GM18909 (cell line): ENCODE data around the gene ECM2.

Source experiments
- ATAC-seq: cut with Tn5 transposase; IDR thresholded peaks from one replicate; pipeline ENCODE4 v1.9.1; 2021; ENCODE audit warnings: mild to moderate bottlenecking; ENCODE audit not compliant: unreplicated experiment, poor library complexity

The ECM2 gene

GRCh38 chr9:92503156-92503555, 32.6 kb downstream of the ECM2 start:
- ATAC-seq, result no peak

- ATAC-seq, result no peak
Observed at GRCh38 chr9:92501671-92502393, 34.0 kb downstream of the ECM2 start.

- no peak for ATAC-seq
Observed at GRCh38 chr9:92500725-92501124, 35.1 kb downstream of the ECM2 start.

DNA sequence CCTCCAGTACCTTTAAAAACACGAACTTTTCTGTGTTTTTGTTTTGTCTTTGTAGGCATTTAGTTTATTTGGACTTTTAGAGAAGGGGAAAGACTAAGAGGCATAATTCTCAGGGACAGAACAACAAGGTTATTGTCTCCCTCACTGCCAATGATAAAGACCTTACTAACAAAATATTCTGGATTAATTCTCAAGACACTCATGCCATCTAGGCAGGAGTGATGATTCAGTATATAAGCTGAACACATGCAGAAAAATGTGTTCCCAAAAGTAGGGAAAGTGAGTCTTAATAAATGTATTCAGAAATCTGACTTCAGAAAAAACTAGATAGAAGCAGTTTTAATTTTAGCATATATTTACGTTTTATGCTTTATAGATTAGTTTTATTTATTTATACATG, 36.1 kb downstream of the ECM2 start:
- ATAC-seq, result no peak

DNA sequence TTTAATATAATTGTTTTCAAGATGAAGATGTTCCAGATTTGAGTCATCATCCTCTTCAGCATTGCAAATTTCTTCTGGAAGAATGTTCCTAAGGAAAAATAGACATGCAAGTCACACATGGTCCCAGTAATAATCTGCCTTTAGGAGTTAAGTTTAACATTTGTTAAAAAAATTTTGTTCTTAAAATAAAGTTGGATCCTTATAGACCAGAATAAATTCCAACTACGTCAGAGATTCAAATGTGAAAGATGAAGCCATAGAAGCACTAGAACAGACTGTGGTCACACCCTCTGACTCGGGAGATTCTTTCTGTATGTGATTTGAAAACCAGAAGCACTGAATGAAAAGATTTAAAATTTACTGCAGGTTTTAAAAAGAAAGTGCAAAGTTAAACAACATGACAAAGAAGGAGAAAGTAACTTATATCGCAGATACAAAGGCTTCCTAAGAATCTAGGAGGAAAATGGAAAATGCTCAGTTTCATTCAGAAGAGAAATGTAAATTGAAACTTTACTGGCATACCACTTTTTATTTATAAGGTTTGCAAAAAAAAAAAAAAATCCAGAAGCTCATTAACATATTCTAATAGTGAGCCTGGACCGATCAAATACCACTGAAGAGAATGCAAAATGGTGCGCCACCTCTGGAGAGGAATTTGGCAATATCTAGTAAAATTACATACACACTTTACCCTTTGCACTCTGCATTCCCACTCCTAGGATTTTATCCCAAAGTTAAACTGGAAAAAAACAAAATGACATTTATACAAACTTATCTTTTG, 39.2 kb downstream of the ECM2 start:
- ATAC-seq, result no peak

DNA sequence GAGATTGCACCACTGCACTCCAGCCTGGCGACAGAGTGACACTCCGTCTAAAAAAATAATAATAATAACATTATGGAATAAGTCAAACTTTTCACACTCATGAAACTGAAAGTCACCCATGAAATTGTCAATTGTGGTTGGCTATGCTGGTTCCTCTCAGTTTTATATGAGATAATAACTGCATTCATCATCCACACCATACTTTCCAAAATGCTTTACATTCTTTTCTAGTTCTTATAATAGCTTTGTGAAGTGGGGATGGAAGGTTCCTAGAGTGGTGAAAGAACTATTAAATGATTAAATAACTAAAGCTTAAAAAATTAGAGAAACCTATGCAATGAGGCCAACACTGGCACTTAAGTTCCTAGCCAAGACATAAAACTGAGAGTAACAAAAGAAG, 40.9 kb downstream of the ECM2 start:
- no peak for ATAC-seq

DNA sequence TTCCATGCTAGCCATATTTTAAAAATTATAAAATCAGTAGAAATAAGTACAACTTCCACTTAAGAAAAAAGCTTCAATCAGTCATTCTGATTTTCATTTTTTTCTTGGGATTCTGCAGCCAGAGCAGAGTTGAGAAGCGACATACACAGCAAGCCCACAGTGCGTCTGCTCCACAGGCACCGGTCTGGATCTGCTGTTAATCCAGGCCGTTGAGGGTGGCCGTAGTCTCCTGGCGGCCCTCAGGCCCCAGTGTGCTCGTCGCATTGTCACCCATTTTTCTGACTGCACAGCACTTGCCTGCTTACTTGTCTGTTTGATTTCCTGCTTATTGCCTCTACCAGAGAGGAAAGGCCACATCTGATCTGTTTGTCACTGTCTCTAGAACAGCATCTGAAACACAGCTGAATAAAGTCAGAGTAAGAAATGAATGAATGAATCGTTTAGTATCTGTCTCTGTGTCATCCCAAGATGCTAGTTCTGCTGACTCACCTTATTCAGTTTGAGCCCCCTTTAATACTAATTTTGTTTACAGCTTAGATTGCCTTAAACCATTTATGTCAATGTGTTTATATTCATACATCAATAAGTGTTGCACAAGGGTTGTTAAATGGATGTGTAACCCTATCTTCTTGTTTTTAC, 41.9 kb downstream of the ECM2 start:
- ATAC-seq, result no peak

DNA sequence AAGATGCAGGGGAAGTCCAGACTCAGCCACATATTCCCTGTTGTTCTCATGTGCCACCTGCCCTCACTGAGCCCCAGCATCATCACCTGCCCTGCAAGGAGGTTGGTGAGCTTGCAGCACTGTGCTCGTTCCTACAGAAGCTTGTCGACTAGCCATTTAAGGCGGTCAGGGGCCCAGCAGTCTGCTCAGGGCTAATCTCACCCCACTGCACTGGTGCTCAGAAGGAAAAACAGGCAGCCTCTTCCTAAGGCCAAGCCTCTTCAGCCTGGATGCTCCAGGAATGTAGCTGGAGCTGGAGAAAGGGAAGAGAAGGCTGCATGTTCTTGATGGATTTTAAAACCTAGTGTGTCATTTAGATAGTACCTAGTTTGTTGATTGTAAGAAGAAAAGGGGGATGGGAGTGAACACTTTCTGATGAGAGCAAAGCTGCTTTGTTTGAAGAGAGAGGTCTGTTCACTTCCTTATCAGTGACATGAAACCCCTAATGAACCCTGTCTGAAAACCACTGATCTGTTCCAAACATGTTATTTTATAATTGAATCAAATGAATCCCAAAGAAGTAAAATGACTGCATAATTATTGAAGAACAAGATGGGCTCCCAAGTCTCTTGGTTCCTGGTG, 42.9 kb downstream of the ECM2 start:
- ATAC-seq, result no peak

DNA sequence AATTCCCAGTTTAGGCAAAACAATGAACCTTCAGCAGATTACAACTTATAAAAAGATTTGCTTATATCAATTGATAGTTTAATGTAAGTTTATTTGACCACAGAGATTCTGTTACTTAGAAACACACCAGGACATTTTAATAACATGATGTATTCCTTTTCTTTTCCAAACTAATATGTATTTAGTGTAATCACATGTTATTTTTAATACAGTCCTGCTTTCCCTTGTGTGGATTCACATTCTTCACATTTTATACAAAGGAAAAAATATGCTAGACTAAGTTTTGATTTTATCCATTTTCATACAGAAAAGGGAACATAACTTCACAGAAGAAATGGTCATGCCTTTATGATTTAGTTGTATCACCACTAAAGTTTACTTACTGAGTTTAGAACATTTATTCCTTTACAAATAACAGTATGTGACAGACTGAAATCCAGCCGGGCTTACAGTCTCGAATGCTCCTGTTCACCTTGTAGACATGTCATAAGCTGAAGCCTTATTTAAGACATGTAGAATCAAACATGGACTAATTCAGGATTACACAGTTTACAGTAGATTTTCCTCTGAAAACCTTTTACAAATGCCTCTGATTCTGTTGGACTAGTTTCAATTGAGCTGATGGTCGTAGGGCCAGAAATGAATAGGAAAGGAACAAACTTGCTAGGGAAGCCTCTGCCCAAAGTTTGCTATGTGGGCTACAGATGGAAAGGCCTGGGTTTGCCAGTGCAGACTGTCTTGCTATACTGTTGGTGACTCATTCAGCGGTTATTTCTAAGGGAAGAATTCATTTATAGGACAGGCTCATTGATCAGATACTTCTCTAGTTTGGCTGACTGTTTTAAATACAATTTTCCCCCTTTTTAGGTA, 46.9 kb downstream of the ECM2 start:
- ATAC-seq, result no peak

GRCh38 chr9:92486371-92486770, 49.4 kb downstream of the ECM2 start:
- no peak for ATAC-seq

DNA sequence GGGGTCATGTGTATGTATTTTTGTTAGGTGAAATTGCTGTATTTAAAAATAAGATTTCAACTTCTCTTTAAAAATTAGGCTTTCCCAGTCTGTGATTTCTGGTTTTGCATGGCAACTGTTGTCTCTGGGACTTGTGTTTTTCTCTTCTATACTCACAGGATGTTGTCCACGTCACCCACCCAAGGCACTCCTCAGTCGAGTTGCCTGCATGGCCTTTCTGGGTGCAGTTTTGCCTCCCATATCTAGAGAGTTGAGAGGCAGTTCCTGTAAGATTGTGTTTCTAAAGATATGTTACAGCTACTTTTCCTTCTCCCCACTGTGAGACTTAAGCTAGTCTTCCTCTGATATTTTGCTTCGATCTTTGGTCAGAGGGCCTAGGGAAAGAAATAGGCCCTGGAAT, 51.2 kb downstream of the ECM2 start:
- ATAC-seq, result no peak

DNA sequence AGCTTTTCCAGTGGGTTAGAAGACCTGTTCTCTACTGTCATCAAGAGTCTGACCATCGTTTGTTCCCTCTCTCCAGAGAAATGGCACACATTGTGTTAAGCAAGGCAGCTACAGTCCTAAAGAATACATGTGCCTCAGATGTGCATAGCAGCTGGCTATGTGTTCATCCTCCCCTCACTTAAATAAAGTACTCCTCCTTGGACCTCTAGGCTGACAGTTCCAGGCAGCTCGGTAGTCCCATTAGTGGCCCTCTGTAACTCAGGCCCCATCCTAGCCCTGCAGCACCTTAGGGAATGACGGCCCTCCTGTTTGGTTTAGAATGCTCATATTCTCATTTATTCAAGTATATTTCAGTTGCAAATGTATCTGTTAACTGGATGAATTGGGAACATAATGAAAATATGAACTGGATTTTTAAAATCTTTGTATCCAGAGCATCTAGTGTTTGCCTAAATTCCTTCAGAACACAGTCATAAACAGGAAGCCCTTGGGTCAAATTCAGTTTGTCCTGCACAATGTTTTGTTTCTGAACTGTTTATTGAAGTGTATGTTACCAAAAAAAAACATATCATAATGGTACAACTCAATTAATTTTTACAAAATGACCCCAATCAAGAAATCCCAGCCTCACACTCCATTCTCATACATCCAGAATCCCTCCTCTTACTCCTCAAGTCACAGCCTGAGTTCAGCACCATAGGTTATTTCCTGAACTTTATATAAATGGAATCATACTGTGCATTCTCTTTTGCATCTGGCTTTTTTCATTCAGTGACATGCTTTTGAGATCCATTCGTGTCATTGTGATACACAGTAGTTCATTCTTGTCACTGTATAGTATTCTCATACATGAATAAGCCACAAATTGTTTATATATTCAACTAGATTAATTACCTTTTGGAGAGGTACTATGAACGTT, 51.9 kb downstream of the ECM2 start:
- no peak for ATAC-seq

DNA sequence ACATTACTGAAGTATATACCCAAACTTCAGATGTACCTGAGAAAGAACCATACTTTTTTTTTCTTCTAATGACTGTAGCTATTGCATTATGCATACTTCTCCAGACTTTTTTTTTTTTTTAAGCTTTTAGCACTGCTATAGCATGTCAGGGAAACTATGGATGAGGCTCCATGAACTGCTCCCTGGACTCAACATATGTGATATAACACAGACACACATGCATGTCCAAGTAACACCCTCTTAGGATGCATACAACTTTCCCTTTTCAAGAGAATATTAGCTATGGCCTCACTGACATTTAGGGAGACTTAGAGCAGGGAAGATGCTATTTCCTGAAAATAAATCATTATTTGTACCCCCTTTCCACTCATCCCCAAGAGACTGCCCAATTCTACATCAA, 53.0 kb downstream of the ECM2 start:
- no peak for ATAC-seq

GRCh38 chr9:92482329-92482728, 53.5 kb downstream of the ECM2 start, which contains the start of gene ASPN:
Gene ASPN (minus strand): TSS chr9:92482506.
- ATAC-seq, result no peak

GRCh38 chr9:92480986-92481633, 54.7 kb downstream of the ECM2 start:
- no peak for ATAC-seq

DNA sequence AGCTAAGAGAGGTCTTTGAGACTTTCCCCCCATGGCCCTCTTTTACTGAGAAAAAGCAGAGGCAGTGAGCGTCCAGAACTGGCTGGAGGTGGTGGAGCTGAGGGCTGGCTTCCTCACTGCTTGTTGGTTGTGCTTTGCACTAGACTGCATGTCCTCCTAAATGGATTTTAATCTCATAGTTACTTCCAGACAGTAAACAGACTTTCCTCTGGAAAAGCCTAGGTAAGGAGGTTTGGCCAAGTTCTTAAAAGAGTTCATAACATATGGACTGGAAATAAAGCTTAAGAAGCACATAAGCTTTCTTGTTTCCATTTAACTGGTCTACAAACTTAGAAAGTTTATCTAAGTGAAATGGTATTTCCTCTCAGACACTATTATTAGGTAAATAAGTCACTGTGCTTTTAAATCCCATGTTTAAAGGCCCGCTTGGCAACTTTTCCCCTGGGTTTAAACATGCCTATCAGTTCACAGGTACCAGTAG, 55.5 kb downstream of the ECM2 start:
- ATAC-seq, result no peak

GRCh38 chr9:92479346-92479745, 56.4 kb downstream of the ECM2 start:
- no peak for ATAC-seq

GRCh38 chr9:92478783-92479182, 57.0 kb downstream of the ECM2 start:
- no peak for ATAC-seq
